Neural crest cell (in vitro differentiated cells): ENCODE data around the gene MNX1. TPM values are rescaled to one million over a fixed set of nuclear protein-coding genes. Genes with fewer than 3 reads are reported as not detected.

Experiments
- DNase-seq: peaks from one replicate; pipeline ENCODE4 v3.0.0; 2021; ENCODE audit warnings: low read depth, mixed read lengths, low spot score
- H3K27ac Mint-ChIP-seq: one replicate; pipeline ENCODE4 v1.8.0; 2021; ENCODE audit warnings: mild to moderate bottlenecking, mixed read lengths; ENCODE audit not compliant: unreplicated experiment
- H3K27me3 Mint-ChIP-seq: 2 replicates; pipeline ENCODE4 v1.8.0; 2021; ENCODE audit warnings: low read depth, mild to moderate bottlenecking, mixed read lengths
- H3K36me3 Mint-ChIP-seq: 2 replicates; pipeline ENCODE4 v1.8.0; 2021; ENCODE audit warnings: low read depth, mild to moderate bottlenecking, mixed read lengths
- H3K4me1 Mint-ChIP-seq: 2 replicates; pipeline ENCODE4 v1.8.0; 2021; ENCODE audit warnings: mixed read lengths
- H3K4me3 Mint-ChIP-seq: one replicate; pipeline ENCODE4 v1.8.0; 2021; ENCODE audit warnings: mild to moderate bottlenecking, mixed read lengths
- H3K9me3 Mint-ChIP-seq: 2 replicates; pipeline ENCODE4 v1.8.0; 2021; ENCODE audit warnings: mixed read lengths
- total RNA-seq: library from RNA; stranded (reverse); gene quantifications from 2 replicates; pipeline ENCODE4 v1.2.1, GENCODE V29; 2021
- TF ChIP-seq, protein P1 (sequence below): fragments of 200-600 bp; sonication (generic); conservative IDR thresholded peaks from 2 replicates; pipeline ENCODE4 v1.5.0; 2021; ENCODE audit warnings: antibody characterized with exemption, mild to moderate bottlenecking

MNX1 gene
- total RNA-seq, 1 donor from 2014 or later = 0.14 TPM

- Mint-ChIP-seq H3K27me3 (no peaks in the 10 kb centered on the region), H3K4me1 (no peaks in the 10 kb centered on the region), H3K9me3 (no peaks in the 10 kb centered on the region), H3K36me3 (peaks cover 2% of the 10 kb centered on the region), H3K4me3 (no peak overlapping the region), H3K27ac (no peak overlapping the region)
- TF ChIP-seq, protein P1, sequence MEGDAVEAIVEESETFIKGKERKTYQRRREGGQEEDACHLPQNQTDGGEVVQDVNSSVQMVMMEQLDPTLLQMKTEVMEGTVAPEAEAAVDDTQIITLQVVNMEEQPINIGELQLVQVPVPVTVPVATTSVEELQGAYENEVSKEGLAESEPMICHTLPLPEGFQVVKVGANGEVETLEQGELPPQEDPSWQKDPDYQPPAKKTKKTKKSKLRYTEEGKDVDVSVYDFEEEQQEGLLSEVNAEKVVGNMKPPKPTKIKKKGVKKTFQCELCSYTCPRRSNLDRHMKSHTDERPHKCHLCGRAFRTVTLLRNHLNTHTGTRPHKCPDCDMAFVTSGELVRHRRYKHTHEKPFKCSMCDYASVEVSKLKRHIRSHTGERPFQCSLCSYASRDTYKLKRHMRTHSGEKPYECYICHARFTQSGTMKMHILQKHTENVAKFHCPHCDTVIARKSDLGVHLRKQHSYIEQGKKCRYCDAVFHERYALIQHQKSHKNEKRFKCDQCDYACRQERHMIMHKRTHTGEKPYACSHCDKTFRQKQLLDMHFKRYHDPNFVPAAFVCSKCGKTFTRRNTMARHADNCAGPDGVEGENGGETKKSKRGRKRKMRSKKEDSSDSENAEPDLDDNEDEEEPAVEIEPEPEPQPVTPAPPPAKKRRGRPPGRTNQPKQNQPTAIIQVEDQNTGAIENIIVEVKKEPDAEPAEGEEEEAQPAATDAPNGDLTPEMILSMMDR = peak; percentile 66
- DNase-seq = no peak
Measured at GRCh38 chr7:156969972-156970420, 40.5 kb downstream of the MNX1 start.

DNA sequence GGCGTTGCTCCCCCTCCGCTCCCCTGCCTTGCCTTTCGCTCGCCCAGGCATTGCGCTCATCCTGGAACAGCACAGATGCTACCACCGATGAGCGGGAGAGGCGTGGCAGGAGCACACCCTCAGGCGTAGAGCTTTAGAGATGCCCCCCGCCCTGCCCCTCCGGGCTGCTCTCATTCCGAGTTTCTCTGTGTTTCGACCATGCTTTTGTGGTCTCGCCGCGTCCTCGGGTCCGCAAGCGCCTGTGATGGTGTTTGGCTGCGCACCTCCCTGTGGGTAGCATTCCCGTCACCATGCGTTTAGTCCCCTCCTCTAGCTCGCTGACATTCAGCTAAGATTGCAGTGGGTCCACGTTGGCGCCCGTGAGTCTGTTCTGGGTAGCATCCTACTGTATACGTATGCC lies 42.3 kb downstream of the MNX1 start:
- Mint-ChIP-seq H3K36me3 (peaks cover 5% of the 10 kb centered on the region), H3K27ac (peak overlapping the region; percentile 71), H3K9me3 (no peaks in the 10 kb centered on the region), H3K4me3 (no peak overlapping the region), H3K4me1 (no peaks in the 10 kb centered on the region), H3K27me3 (no peaks in the 10 kb centered on the region)
- TF ChIP-seq, protein P1 = no peak
- DNase-seq = no peak

GRCh38 chr7:156966387-156966786 lies 44.1 kb downstream of the MNX1 start:
- H3K9me3 Mint-ChIP-seq = no peaks in the 10 kb centered on the region
- H3K36me3 Mint-ChIP-seq = peaks cover 14% of the 10 kb centered on the region
- H3K4me1 Mint-ChIP-seq = no peaks in the 10 kb centered on the region
- TF ChIP-seq, protein P1 = no peak
- H3K4me3 Mint-ChIP-seq = no peak overlapping the region
- H3K27ac Mint-ChIP-seq = no peak overlapping the region
- H3K27me3 Mint-ChIP-seq = no peaks in the 10 kb centered on the region
- no peak for DNase-seq

GRCh38 chr7:156964971-156965370 lies 45.5 kb downstream of the MNX1 start:
- Mint-ChIP-seq H3K27ac (no peak overlapping the region), H3K4me1 (no peaks in the 10 kb centered on the region), H3K4me3 (no peak overlapping the region), H3K36me3 (peaks cover 23% of the 10 kb centered on the region), H3K27me3 (no peaks in the 10 kb centered on the region), H3K9me3 (no peaks in the 10 kb centered on the region)
- TF ChIP-seq, protein P1 = no peak
- no peak for DNase-seq

- Mint-ChIP-seq H3K9me3 (no peaks in the 10 kb centered on the region), H3K27me3 (no peaks in the 10 kb centered on the region), H3K4me3 (no peak overlapping the region), H3K36me3 (peaks cover 25% of the 10 kb centered on the region), H3K27ac (no peak overlapping the region), H3K4me1 (no peaks in the 10 kb centered on the region)
- no peak for DNase-seq
- TF ChIP-seq, protein P1 = no peak
Measured at GRCh38 chr7:156963472-156963871, 47.0 kb downstream of the MNX1 start.

DNA sequence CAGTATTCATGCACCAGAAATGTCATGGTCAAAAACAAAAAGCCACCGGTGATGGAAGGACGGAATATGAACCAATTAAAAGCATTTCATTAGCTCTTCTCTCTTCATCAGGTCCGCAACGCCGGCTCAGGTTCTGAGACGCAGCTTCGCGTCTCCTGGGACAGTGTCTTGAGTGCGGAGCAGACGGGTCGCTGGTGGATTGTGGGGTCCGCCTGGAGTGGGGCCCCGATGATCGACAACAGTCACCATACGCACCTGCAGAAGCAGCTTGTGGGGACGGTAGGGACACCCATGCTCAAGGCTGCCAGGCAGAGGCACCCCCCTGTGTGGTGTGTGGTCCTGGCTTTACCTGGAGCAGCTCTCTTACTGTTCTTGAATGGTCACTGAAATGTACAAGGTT lies 47.6 kb downstream of the MNX1 start:
- DNase-seq = no peak

More for the DNA sequence above, 47.6 kb downstream of the MNX1 start:
- H3K36me3 Mint-ChIP-seq = peaks cover 25% of the 10 kb centered on the region
- H3K27me3 Mint-ChIP-seq = no peaks in the 10 kb centered on the region
- H3K9me3 Mint-ChIP-seq = no peaks in the 10 kb centered on the region
- TF ChIP-seq, protein P1 = no peak
- H3K27ac Mint-ChIP-seq = no peak overlapping the region
- H3K4me1 Mint-ChIP-seq = no peaks in the 10 kb centered on the region
- no peak overlapping the region for H3K4me3 Mint-ChIP-seq
